ENCODE data around the gene CD79B. TPM values are rescaled to one million over a fixed set of nuclear protein-coding genes. Genes with fewer than 3 reads are reported as not detected.

CD79B gene
- total and polyA plus RNA-seq, 2 of the 13 experiments (the other 11 are each of a cell fraction or from before 2014, with no cell fraction given): not detected

- no peak overlapping the region for H3K27ac ChIP-seq (ENCODE audit: extremely low read length, insufficient read depth, low read length)
- POLR2A ChIA-PET: no interaction called here
- ATAC-seq (no peak), FAIRE-seq (no peak), DNase-seq (ENCODE audit: low spot score) (no peak)
- no peaks in the 10 kb centered on the region for H3K79me2 ChIP-seq (ENCODE audit: insufficient read depth, low read length)
- no peaks in the 10 kb centered on the region for H3K36me3 ChIP-seq (replicated peaks in 1 of 2; ENCODE audit: control insufficient read depth in 1 of 2, insufficient read depth in 2 of 2, low read length in 2 of 2)
- H3K9ac ChIP-seq (ENCODE audit: insufficient read depth, low read depth, low read length): no peak overlapping the region
- no peak overlapping the region for H3K4me2 ChIP-seq (ENCODE audit: low read depth, low read length)
- in situ Hi-C loops (cut with HindIII; ENCODE audit: extremely low pct_ligation_motif_present, low pct_unique_long_range_greater_than_20kb) (no loop called here), intact Hi-C loops (cut with micrococcal nuclease; ENCODE audit: unreplicated experiment) (no loop called here)
- H3K4me1 ChIP-seq (ENCODE audit: insufficient read depth, low read length): peaks cover 11% of the 10 kb centered on the region
- 66% methylated on average over 11 of the region's 12 CpGs for WGBS (ENCODE audit: low lambda C conversion rate)
- CTCF ChIA-PET (ENCODE audit: low intra/inter-chr PET ratio, low total read pairs): no interaction called here
- no peak for TF ChIP-seq ZNF597 (CRISPR knock-in tag; IDR thresholded peaks at IDR 0.05)
- TF ChIP-seq ZSCAN5A (CRISPR knock-in tag; IDR thresholded peaks at IDR 0.05; ENCODE audit: borderline replicate concordance): no peak
- TF ChIP-seq SRSF4 (IDR thresholded peaks at IDR 0.05; ENCODE audit: low read depth, low read length, poor library complexity, severe bottlenecking): no peak
- TF ChIP-seq ZFP36L1 (CRISPR knock-in tag; IDR thresholded peaks at IDR 0.05): no peak
- no peak for TF ChIP-seq ZNF567 (CRISPR knock-in tag; IDR thresholded peaks at IDR 0.05; ENCODE audit: borderline replicate concordance)
- no peak for TF ChIP-seq ZNF644 (CRISPR knock-in tag; IDR thresholded peaks at IDR 0.05; ENCODE audit: low read depth)
- no peak for TF ChIP-seq TRIM22 (IDR thresholded peaks at IDR 0.05)
- no peak for TF ChIP-seq ZNF703 (CRISPR knock-in tag; IDR thresholded peaks at IDR 0.05; ENCODE audit: borderline replicate concordance)
- H3K9me3 ChIP-seq (ENCODE audit: low read length): no peaks in the 10 kb centered on the region
- BruUV-seq (replicated peaks): no TSS peak
- no peak overlapping the region for H2AFZ ChIP-seq (ENCODE audit: low read length)
- H3K4me3 ChIP-seq (replicated peaks in 1 of 3; ENCODE audit: insufficient read depth in 1 of 3, low read depth in 2 of 3, low read length in 3 of 3): no peak overlapping the region
- H3K27me3 ChIP-seq (ENCODE audit: control insufficient read depth in 1 of 2, insufficient read depth in 2 of 2, low read length in 2 of 2): peaks cover 0 to 38% of the 10 kb centered on the region in 2 experiments; a peak in 3 of 5 replicates
- no peaks in the 10 kb centered on the region for H4K20me1 ChIP-seq (ENCODE audit: insufficient read depth, low read length)
Observed at GRCh38 chr17:63941162-63941561, 9.0 kb upstream of the CD79B start.
